HG02885 (cell line): ENCODE measurements around the gene ZMPSTE24.

ENCODE experiments used
- ATAC-seq: cut with Tn5 transposase; IDR thresholded peaks from one replicate; pipeline ENCODE4 v1.9.1; 2021; ENCODE audit warnings: mild to moderate bottlenecking; ENCODE audit not compliant: unreplicated experiment, poor library complexity

The ZMPSTE24 gene

GRCh38 chr1:40302475-40302874 lies 44.4 kb downstream of the ZMPSTE24 start:
- no peak for ATAC-seq

- no peak for ATAC-seq
Measured at GRCh38 chr1:40303051-40303771, 45.2 kb downstream of the ZMPSTE24 start.

GRCh38 chr1:40303790-40304189 lies 45.8 kb downstream of the ZMPSTE24 start:
- no peak for ATAC-seq

- no peak for ATAC-seq
Measured at GRCh38 chr1:40305451-40305850, 47.4 kb downstream of the ZMPSTE24 start.

GRCh38 chr1:40305871-40306270 lies 47.8 kb downstream of the ZMPSTE24 start:
- ATAC-seq = no peak

- no peak for ATAC-seq
Measured at GRCh38 chr1:40306296-40306695, 48.3 kb downstream of the ZMPSTE24 start.

GRCh38 chr1:40307186-40307585 lies 49.1 kb downstream of the ZMPSTE24 start:
- ATAC-seq = no peak

GRCh38 chr1:40308036-40308727 lies 50.1 kb downstream of the ZMPSTE24 start:
- no peak for ATAC-seq

GRCh38 chr1:40309374-40310128 lies 51.5 kb downstream of the ZMPSTE24 start:
- ATAC-seq = no peak

- no peak for ATAC-seq
Measured at GRCh38 chr1:40310129-40310461, 52.1 kb downstream of the ZMPSTE24 start.

- ATAC-seq = no peak
Measured at GRCh38 chr1:40310983-40311642, 53.1 kb downstream of the ZMPSTE24 start.

- ATAC-seq = no peak
Measured at GRCh38 chr1:40311692-40312091, 53.7 kb downstream of the ZMPSTE24 start.

GRCh38 chr1:40312238-40313205 lies 54.5 kb downstream of the ZMPSTE24 start:
- ATAC-seq = peak; percentile 60

GRCh38 chr1:40313329-40313957 lies 55.4 kb downstream of the ZMPSTE24 start:
- ATAC-seq = no peak

GRCh38 chr1:40313958-40314720 lies 56.1 kb downstream of the ZMPSTE24 start:
- no peak for ATAC-seq

- ATAC-seq = no peak
Measured at GRCh38 chr1:40314721-40315238, 56.7 kb downstream of the ZMPSTE24 start.

- ATAC-seq = peak; percentile 56
Measured at GRCh38 chr1:40315239-40315794, 57.3 kb downstream of the ZMPSTE24 start.
